ENCODE results near the gene TCEA2.

Gene TCEA2

GRCh38 chr20:64082126-64082731, 19.2 kb downstream of the TCEA2 start:
- H3K36me3 ChIP-seq (ENCODE audit: control insufficient read depth, insufficient read depth, low read length): no peaks in the 10 kb centered on the region
- H3K27ac ChIP-seq: no peak overlapping the region
- peaks cover 25% of the 10 kb centered on the region for H3K4me1 ChIP-seq
- H3K9me3 ChIP-seq (ENCODE audit: control insufficient read depth, low read length): no peaks in the 10 kb centered on the region
- H2AFZ ChIP-seq: peak overlapping the region; percentile 1
- no peaks in the 10 kb centered on the region for H3K27me3 ChIP-seq (ENCODE audit: control insufficient read depth, insufficient read depth, low read length)
- no peak for TF ChIP-seq CTCF (IDR thresholded peaks at IDR 0.05)
- H3K4me2 ChIP-seq (ENCODE audit: low read length): no peak overlapping the region
- H3K9ac ChIP-seq: no peak overlapping the region
- no peak overlapping the region for H3K4me3 ChIP-seq (ENCODE audit: low read depth, low read length)
- no peaks in the 10 kb centered on the region for H3K79me2 ChIP-seq

GRCh38 chr20:64082820-64083377, 19.9 kb downstream of the TCEA2 start:
- Histone ChIP-seq H3K4me2 (ENCODE audit: low read length) (peak overlapping the region; percentile 70), H3K4me1 (peaks cover 25% of the 10 kb centered on the region), H3K4me3 (ENCODE audit: low read depth, low read length) (no peak overlapping the region), H3K79me2 (no peaks in the 10 kb centered on the region), H3K9ac (no peak overlapping the region), H3K27me3 (ENCODE audit: control insufficient read depth, insufficient read depth, low read length) (no peaks in the 10 kb centered on the region), H2AFZ (peak overlapping the region; percentile 91), H3K36me3 (ENCODE audit: control insufficient read depth, insufficient read depth, low read length) (no peaks in the 10 kb centered on the region), H3K27ac (no peak overlapping the region), H3K9me3 (ENCODE audit: control insufficient read depth, low read length) (no peaks in the 10 kb centered on the region)
- TF ChIP-seq CTCF (IDR thresholded peaks at IDR 0.05): no peak

- H3K9ac ChIP-seq: no peak overlapping the region
- no peaks in the 10 kb centered on the region for H3K9me3 ChIP-seq (ENCODE audit: control insufficient read depth, low read length)
- no peaks in the 10 kb centered on the region for H3K36me3 ChIP-seq (ENCODE audit: control insufficient read depth, insufficient read depth, low read length)
- peaks cover 24% of the 10 kb centered on the region for H3K4me1 ChIP-seq
- peak overlapping the region; percentile 41 for H3K4me3 ChIP-seq (ENCODE audit: low read depth, low read length)
- H3K27ac ChIP-seq: peak overlapping the region; percentile 65
- no peaks in the 10 kb centered on the region for H3K27me3 ChIP-seq (ENCODE audit: control insufficient read depth, insufficient read depth, low read length)
- H3K4me2 ChIP-seq (ENCODE audit: low read length): peak overlapping the region; percentile 70
- TF ChIP-seq CTCF (IDR thresholded peaks at IDR 0.05): peak; percentile 77
- peak overlapping the region; percentile 91 for H2AFZ ChIP-seq
- no peaks in the 10 kb centered on the region for H3K79me2 ChIP-seq
Observed at GRCh38 chr20:64083378-64083803, 20.4 kb downstream of the TCEA2 start.

GRCh38 chr20:64083804-64084684, 21.0 kb downstream of the TCEA2 start, which contains the start of gene LKAAEAR1:
TSS of gene LKAAEAR1 (minus strand) at chr20:64084398. CDS start at chr20:64084219, 179 bp downstream.
- Histone ChIP-seq H2AFZ (peak within 1 kb of the TSS; percentile 91), H3K4me3 (ENCODE audit: low read depth, low read length) (peak within 1 kb of the TSS; percentile 41), H3K4me2 (ENCODE audit: low read length) (peak within 1 kb of the TSS; percentile 70), H3K27me3 (ENCODE audit: control insufficient read depth, insufficient read depth, low read length) (no peaks in the 10 kb centered on the region), H3K27ac (peak within 1 kb of the TSS; percentile 65), H3K9ac (no peak within 1 kb of the TSS), H3K36me3 (ENCODE audit: control insufficient read depth, insufficient read depth, low read length) (no peaks in the 10 kb centered on the region), H3K9me3 (ENCODE audit: control insufficient read depth, low read length) (no peaks in the 10 kb centered on the region), H3K4me1 (peaks cover 19% of the 10 kb centered on the region), H3K79me2 (no peaks in the 10 kb centered on the region)
- peak; percentile 8 for TF ChIP-seq CTCF (IDR thresholded peaks at IDR 0.05)

Data from parathyroid adenoma (tissue), 2 donors.